ENCODE measurements around the gene CPED1. TPM values are rescaled to one million over a fixed set of nuclear protein-coding genes. Genes with fewer than 3 reads are reported as not detected.

The CPED1 gene
- total and polyA plus RNA-seq, 2 experiments from 2014 or later: 0.17 to 0.47 TPM

GRCh38 chr7:121027761-121028669 lies 39.5 kb downstream of the CPED1 start:
- Histone ChIP-seq H3K27ac (ENCODE audit: low read depth) (peak overlapping the region; percentile 26; the same call in 1 of the 2 replicates), H4K20me1 (replicated peaks; ENCODE audit: insufficient read depth) (no peaks in the 10 kb centered on the region), H3K79me2 (replicated peaks; ENCODE audit: insufficient read depth) (no peaks in the 10 kb centered on the region), H3K4me1 (ENCODE audit: insufficient read depth) (peaks cover 12% of the 10 kb centered on the region; the same call in 1 of the 2 replicates), H3K9me2 (ENCODE audit: insufficient read depth) (no peaks in the 10 kb centered on the region), H3K36me3 (ENCODE audit: insufficient read depth) (no peaks in the 10 kb centered on the region), H3K4me3 (no peak overlapping the region), H2AFZ (peak overlapping the region; percentile 28), H3K4me2 (0 out of 2 replicates have a peak overlapping the region, but pooled peaks have one; percentile 23), H3K27me3 (ENCODE audit: insufficient read depth) (no peaks in the 10 kb centered on the region), H3F3A (replicated peaks; ENCODE audit: low read depth) (no peaks in the 10 kb centered on the region)
- ATAC-seq (peak; percentile 45; the same call in 1 of the 3 replicates), DNase-seq (ENCODE audit: low spot score) (peak; percentile 42)
- Mint-ChIP-seq H3K36me3 (ENCODE audit: low read depth) (no peaks in the 10 kb centered on the region), H3K27me3 (ENCODE audit: insufficient read depth, low read depth, poor library complexity) (peaks cover 2% of the 10 kb centered on the region), H3K27ac (peak overlapping the region; percentile 24; the same call in 1 of the 2 replicates), H3K4me1 (peaks cover 9% of the 10 kb centered on the region; the same call in 2 of the 3 replicates), H3K9me3 (no peaks in the 10 kb centered on the region), H3K4me3 (no peak overlapping the region)
- no peak for TF ChIP-seq CREB1 (CRISPR knock-in tag; IDR thresholded peaks at IDR 0.05; ENCODE audit: low read depth)
- TF ChIP-seq EZH2 (IDR thresholded peaks at IDR 0.05; ENCODE audit: low read depth, unreplicated experiment): no peak
- TF ChIP-seq ZNF331 (CRISPR knock-in tag; IDR thresholded peaks at IDR 0.05; ENCODE audit: low read depth): no peak
- no peak for TF ChIP-seq REST (IDR thresholded peaks at IDR 0.05; ENCODE audit: unreplicated experiment)
- TF ChIP-seq POLR2AphosphoS5 (IDR thresholded peaks at IDR 0.05; ENCODE audit: low read depth): no peak
- TF ChIP-seq CTCF (conservative IDR thresholded peaks at IDR 0.05; ENCODE audit: low read depth in 2 of 2): no peak
- TF ChIP-seq ZNF114 (CRISPR knock-in tag; IDR thresholded peaks at IDR 0.05): no peak
- no peak for TF ChIP-seq ETS1 (IDR thresholded peaks at IDR 0.05)
- TF ChIP-seq ZNF462 (CRISPR knock-in tag; IDR thresholded peaks at IDR 0.05): no peak
- no peak for TF ChIP-seq NANOG (IDR thresholded peaks at IDR 0.05; ENCODE audit: borderline replicate concordance)
- no peak for TF ChIP-seq STAT1 (IDR thresholded peaks at IDR 0.05; ENCODE audit: unreplicated experiment)
- TF ChIP-seq JUNB (IDR thresholded peaks at IDR 0.05; ENCODE audit: unreplicated experiment): no peak
- no peak for TF ChIP-seq EZH2phosphoT487 (IDR thresholded peaks at IDR 0.05; ENCODE audit: unreplicated experiment)

Measured in GM23338 (cell line).